Keratinocyte (primary cell): Measurements from ENCODE around the gene LRCOL1. TPM values are rescaled to one million over a fixed set of nuclear protein-coding genes. Genes with fewer than 3 reads are reported as not detected.

Experiments used
- DNase-seq: peaks from one replicate; pipeline ENCODE4 v3.0.0-alpha.2; 2011; ENCODE audit warnings: low read depth, missing footprints, low spot score
- FAIRE-seq: peaks from 2 replicates; lab custom pipeline; 2011; peaks lifted over from hg19 to GRCh38; lab: Jason Lieb, UNC
- H2AFZ ChIP-seq: 2 replicates; pipeline ENCODE4 v1.6.0; 2012; ENCODE audit warnings: low read length, control low read depth, inconsistent platforms; ENCODE audit not compliant: control insufficient read depth
- H3K27ac ChIP-seq: 2 replicates; pipeline ENCODE4 v1.5.1; 2011; ENCODE audit warnings: low read length; ENCODE audit not compliant: control insufficient read depth, insufficient read depth
- H3K27me3 ChIP-seq: 3 replicates; pipeline ENCODE4 v1.6.0; 2011; ENCODE audit warnings: low read length; ENCODE audit not compliant: control insufficient read depth, insufficient read depth; ENCODE audit errors: extremely low read depth
- H3K36me3 ChIP-seq, 2 experiments: 2 replicates in 1 of 2; 3 replicates in 1 of 2; pipeline ENCODE4 v1.5.1; 2011; ENCODE audit warnings: low read length in 2 of 2, mild to moderate bottlenecking in 1 of 2; ENCODE audit not compliant: control insufficient read depth in 2 of 2, insufficient read depth in 2 of 2; ENCODE audit errors: extremely low read depth in 1 of 2
- H3K4me1 ChIP-seq: 3 replicates; pipeline ENCODE4 v1.5.1; 2011; ENCODE audit warnings: low read length; ENCODE audit not compliant: control insufficient read depth, insufficient read depth; ENCODE audit errors: extremely low read depth
- H3K4me2 ChIP-seq: 3 replicates; pipeline ENCODE4 v1.6.0; 2011; ENCODE audit warnings: low read depth, low read length; ENCODE audit not compliant: control insufficient read depth, insufficient read depth; ENCODE audit errors: extremely low read depth
- H3K4me3 ChIP-seq, 3 experiments: fragments of 200-600 bp in 1 of 3; sonication (generic) in 1 of 3; 2 replicates in 2 of 3; 3 replicates in 1 of 3; pipeline ENCODE4 v1.5.1; 2011 to 2016; ENCODE audit warnings: low read length in 3 of 3, mild to moderate bottlenecking in 3 of 3, control low read depth in 2 of 3, inconsistent platforms in 1 of 3, low read depth in 1 of 3, mixed read lengths in 1 of 3, mixed run types in 1 of 3, moderate library complexity in 1 of 3; ENCODE audit not compliant: control insufficient read depth in 2 of 3, insufficient read depth in 2 of 3; ENCODE audit errors: extremely low read depth in 1 of 3
- H3K79me2 ChIP-seq: 2 replicates; pipeline ENCODE4 v1.6.0; 2012; ENCODE audit warnings: low read length; ENCODE audit not compliant: control insufficient read depth, insufficient read depth
- H3K9ac ChIP-seq: 3 replicates; pipeline ENCODE4 v1.6.0; 2011; ENCODE audit warnings: low read length; ENCODE audit not compliant: control insufficient read depth, insufficient read depth; ENCODE audit errors: extremely low read depth
- H3K9me1 ChIP-seq: 3 replicates; pipeline ENCODE4 v1.6.0; 2011; ENCODE audit warnings: low read length; ENCODE audit not compliant: control insufficient read depth, insufficient read depth; ENCODE audit errors: extremely low read depth
- H3K9me3 ChIP-seq: 2 replicates; pipeline ENCODE4 v1.5.1; 2012; ENCODE audit warnings: low read depth, low read length; ENCODE audit not compliant: control insufficient read depth
- H4K20me1 ChIP-seq: 3 replicates; pipeline ENCODE4 v1.6.0; 2011; ENCODE audit warnings: low read length; ENCODE audit not compliant: control insufficient read depth, insufficient read depth; ENCODE audit errors: extremely low read depth
- CTCF ChIP-seq, 3 experiments: IDR thresholded peaks in 1 of 3; conservative IDR thresholded peaks in 1 of 3; optimal IDR thresholded peaks in 1 of 3; 2 replicates in 2 of 3; 3 replicates in 1 of 3; pipeline versions ENCODE3 to v1.5.1; 2011; ENCODE audit warnings: low read length in 3 of 3, mild to moderate bottlenecking in 3 of 3, moderate library complexity in 2 of 3, control low read depth in 1 of 3, inconsistent platforms in 1 of 3; ENCODE audit not compliant: insufficient read depth in 2 of 3; ENCODE audit errors: extremely low read depth in 1 of 3
- EZH2 ChIP-seq: IDR thresholded peaks from one replicate; pipeline ENCODE4 v1.6.1; 2012; ENCODE audit warnings: inconsistent platforms, mild to moderate bottlenecking, low read length, moderate library complexity
- dilution Hi-C: fragments of 300-500 bp; cut with MboI; formaldehyde crosslinking; loops from one replicate; pipeline ENCODE4 v1.7.0; 2020; ENCODE audit warnings: low sequenced_read_pairs; ENCODE audit not compliant: extremely low pct_ligation_motif_present
- polyA plus RNA-seq, 5 experiments: library from polyadenylated mRNA; depleted of rRNA in 3 of 5; stranded (reverse) in 3 of 5; stranded (forward) in 1 of 5; unstranded in 1 of 5; fragments of >200 nt; gene quantifications; 1 replicate in 1 of 5; 2 replicates in 3 of 5; 3 replicates in 1 of 5; pipeline versions ENCODE4 v1.2.1 to v1.2.3, GENCODE V29; 2011 to 2012; ENCODE audit warnings: missing spikeins in 2 of 5, low read depth in 1 of 5, low replicate concordance in 1 of 5

Gene LRCOL1
- polyA plus RNA-seq, 1 donor (not counting 4 experiments of a cell fraction or from before 2014, with no cell fraction given), result not detected

- no peak overlapping the region for H3K4me2 ChIP-seq
- H3K4me3 ChIP-seq, result no peak overlapping the region
- H3K27me3 ChIP-seq, result peaks cover 78% of the 10 kb centered on the region
- TF ChIP-seq EZH2 (peak; percentile 70), CTCF (optimal IDR thresholded peaks at IDR 0.05 in 1 of 3, IDR thresholded peaks at IDR 0.05 in 1 of 3, conservative IDR thresholded peaks at IDR 0.05 in 1 of 3; ENCODE audit: extremely low read depth in 1 of 3, insufficient read depth in 2 of 3, low read length in 3 of 3) (no peak)
- dilution Hi-C loops, result no loop called here
- H4K20me1 ChIP-seq, result no peaks in the 10 kb centered on the region
- H3K9me3 ChIP-seq, result no peaks in the 10 kb centered on the region
- no peaks in the 10 kb centered on the region for H3K36me3 ChIP-seq
- no peaks in the 10 kb centered on the region for H3K9me1 ChIP-seq
- H3K79me2 ChIP-seq, result no peaks in the 10 kb centered on the region
- FAIRE-seq (no peak), DNase-seq (no peak)
- H3K9ac ChIP-seq, result no peak overlapping the region
- no peak overlapping the region for H3K27ac ChIP-seq
- peaks cover 2% of the 10 kb centered on the region for H3K4me1 ChIP-seq
- no peak overlapping the region for H2AFZ ChIP-seq
These were observed 6.2 kb downstream of the LRCOL1 start for GRCh38 chr12:132604151-132604618.

- Histone ChIP-seq H3K4me1 (peaks cover 5% of the 10 kb centered on the region), H3K79me2 (no peaks in the 10 kb centered on the region), H3K9me1 (no peaks in the 10 kb centered on the region), H3K27ac (no peak overlapping the region), H3K27me3 (peaks cover 79% of the 10 kb centered on the region), H3K4me2 (no peak overlapping the region), H2AFZ (no peak overlapping the region), H3K36me3 (no peaks in the 10 kb centered on the region), H3K9me3 (no peaks in the 10 kb centered on the region), H4K20me1 (no peaks in the 10 kb centered on the region), H3K4me3 (no peak overlapping the region), H3K9ac (no peak overlapping the region)
- FAIRE-seq (no peak), DNase-seq (no peak)
- peak; percentile 39 for TF ChIP-seq EZH2
- TF ChIP-seq CTCF (optimal IDR thresholded peaks at IDR 0.05 in 1 of 3, IDR thresholded peaks at IDR 0.05 in 1 of 3, conservative IDR thresholded peaks at IDR 0.05 in 1 of 3; ENCODE audit: extremely low read depth in 1 of 3, insufficient read depth in 2 of 3, low read length in 3 of 3), result no peak
- dilution Hi-C loops, result no loop called here
These were observed 6.9 kb downstream of the LRCOL1 start for GRCh38 chr12:132603240-132604150.
